Inferior parietal cortex (tissue), 1 donor: ENCODE measurements around the gene FBRSL1.

Source experiments
- DNase-seq: peaks from one replicate; pipeline ENCODE4 v3.0.0-alpha.2; 2016; ENCODE audit errors: extremely low spot score

The FBRSL1 gene

GRCh38 chr12:132496710-132497109 lies 6.8 kb downstream of the FBRSL1 start:
- no peak for DNase-seq

DNA sequence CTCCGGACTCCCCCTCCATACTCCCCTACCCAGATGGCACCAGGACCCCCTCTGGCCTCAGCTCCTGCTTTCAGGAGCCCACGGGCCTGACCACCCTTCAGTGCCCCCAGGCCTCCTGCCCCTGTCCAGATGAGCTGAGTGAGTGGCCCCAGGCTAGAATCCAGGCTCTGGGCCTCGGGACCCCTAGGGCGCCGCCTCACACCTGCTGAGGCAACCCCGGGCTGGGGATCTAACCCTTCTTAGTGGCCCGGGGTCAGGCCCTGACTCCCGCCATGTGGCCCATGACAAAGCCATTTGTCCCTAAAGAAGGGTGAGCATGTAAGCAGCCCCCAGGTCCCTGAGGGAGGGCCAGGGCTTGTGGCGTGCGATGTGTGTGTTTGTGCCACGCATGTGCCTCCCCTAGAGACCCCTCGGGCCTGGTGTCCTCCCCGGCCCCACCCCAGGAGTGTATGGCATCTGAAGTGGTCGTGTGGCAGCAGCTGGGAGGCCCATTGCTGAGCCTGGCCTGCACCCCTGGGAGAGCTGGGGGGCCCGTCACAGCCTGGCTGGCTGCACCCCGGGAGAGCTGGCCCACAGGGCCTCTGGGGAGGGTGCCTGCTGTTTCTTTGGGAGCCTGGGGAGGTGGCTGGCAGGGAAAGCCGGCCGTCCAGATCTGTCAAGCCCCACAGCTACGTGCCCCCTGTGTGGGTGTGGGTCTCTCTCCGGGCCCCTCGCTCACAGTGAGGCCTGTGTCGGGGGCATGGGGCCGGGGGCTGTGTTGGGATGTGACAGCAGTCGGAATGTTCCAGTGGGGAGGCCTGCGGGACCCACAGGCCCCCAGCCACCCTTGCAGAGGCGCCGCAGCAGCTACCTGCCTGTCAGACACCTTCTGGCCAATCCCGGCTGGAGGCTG lies 7.8 kb downstream of the FBRSL1 start:
- DNase-seq: no peak

DNA sequence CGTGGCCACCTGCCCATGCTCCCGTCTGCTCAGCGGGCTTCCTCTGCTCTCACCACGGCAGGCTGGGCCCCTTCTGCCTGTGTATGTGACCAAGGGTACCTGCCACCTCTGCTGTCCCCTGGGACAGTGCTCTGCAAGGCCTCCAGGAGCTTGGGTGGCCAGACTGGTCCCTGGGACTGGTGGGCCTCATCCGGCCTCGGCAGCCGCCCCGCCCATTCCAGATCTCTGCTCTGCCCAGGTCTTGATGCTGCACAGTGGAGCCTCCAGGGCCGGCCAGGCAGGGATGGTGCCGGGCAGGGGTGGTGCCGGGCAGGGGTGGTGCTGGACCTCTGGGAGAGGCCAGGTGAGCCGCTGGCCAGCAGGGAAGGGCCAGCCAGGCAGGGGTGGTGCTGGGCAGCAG lies 9.0 kb downstream of the FBRSL1 start:
- DNase-seq: no peak

DNA sequence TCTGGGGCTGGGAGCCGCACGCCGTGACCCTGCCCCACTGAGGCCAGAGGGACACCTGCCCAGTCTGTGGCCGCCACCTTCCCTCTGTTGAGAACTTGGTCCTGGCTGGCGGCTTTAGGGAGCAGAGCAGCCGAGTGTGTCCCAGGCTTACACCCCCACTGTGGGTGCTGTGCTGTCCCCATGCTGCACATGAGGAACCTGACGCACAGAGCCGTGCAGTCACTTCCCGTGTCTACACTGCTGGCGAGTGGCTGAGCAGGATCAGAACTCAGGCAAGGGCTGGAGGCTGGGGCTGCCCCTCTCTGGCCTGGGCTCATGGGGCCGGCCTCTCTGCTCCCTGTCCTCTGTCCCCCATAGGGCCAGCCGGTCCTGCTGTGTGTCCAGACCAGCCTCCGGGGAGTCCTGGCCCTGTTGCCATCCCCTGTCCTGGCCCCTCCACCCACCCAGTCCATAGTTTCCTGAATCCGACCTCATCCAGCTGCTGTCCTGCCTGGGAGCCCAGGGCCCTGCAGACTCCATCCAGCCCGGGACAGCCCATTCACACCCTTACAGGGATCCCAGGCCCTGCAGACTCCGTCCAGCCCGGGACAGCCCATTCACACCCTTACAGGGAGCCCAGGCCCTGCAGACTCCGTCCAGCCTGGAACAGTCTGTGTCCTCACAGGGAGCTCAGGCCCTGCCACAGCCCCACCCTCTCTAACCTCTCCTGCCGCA lies 10.3 kb downstream of the FBRSL1 start:
- DNase-seq: no peak

DNA sequence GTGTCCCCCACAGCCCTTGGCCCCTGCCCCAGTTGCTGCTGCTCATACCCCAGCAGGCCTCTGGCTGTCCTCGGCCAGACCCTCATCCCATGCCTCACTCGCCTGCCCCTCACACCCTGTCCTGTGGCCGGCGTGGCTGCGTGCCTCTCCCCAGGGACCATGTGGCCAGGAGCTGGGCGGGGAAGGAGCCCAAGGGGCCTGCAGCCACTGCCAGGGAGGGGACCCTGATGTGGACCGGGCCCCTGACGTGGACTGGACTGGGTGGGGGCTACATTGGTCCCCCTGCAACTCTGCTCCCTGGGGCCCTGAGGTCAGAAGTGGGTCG lies 10.9 kb downstream of the FBRSL1 start:
- DNase-seq: no peak

- DNase-seq: no peak
Measured at GRCh38 chr12:132501204-132501940, 11.4 kb downstream of the FBRSL1 start.

DNA sequence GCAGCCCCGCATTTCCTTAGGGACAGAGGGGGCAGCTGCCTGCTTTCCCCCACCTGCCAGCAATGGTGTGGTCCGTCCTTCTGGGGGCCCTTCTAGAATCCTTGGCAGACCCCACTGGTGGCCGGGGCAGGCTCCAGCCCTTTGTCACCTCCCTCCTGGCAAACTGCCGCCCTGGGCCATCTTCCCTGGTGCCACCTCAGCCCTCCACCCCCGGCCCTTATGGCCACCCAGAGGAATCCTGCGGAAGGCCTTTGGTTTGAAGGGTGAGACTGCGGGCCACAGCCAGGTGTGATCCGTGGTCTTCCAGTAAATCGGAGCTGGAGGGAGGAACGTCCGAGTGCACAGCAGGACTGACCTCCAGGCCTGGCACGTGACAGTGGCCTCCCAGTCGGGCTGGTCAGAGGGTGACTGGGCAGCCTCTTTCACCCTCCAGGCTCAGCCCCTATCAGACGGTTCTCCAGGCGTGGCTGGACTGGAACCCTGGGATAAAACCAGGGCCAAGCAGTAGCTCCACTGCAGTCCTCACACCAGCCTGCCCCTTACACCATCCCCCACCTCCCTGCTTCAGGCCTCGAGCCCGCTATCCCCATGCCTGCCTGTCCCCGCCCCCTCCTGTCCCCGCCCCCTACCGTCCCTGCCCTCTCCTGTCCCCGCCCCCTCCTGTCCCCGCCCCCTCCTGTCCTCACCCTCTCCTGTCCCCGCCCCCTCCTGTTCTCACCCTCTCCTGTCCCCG lies 12.4 kb downstream of the FBRSL1 start:
- no peak for DNase-seq

DNA sequence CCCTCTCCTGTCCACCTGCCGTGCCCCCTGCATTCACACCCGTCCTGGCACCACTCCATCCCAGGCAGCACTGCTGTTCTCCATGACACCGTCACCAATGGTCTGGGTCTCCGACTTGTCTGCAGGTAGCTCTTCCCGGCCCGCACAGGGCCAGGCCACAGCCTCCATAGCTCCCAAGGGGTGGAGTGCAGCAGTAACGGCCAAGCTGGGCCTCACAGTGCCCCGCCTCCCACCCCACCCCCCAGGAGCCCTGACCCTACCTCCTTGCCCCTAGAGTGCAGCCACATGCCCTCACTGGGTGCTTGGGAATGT lies 12.9 kb downstream of the FBRSL1 start:
- no peak for DNase-seq

DNA sequence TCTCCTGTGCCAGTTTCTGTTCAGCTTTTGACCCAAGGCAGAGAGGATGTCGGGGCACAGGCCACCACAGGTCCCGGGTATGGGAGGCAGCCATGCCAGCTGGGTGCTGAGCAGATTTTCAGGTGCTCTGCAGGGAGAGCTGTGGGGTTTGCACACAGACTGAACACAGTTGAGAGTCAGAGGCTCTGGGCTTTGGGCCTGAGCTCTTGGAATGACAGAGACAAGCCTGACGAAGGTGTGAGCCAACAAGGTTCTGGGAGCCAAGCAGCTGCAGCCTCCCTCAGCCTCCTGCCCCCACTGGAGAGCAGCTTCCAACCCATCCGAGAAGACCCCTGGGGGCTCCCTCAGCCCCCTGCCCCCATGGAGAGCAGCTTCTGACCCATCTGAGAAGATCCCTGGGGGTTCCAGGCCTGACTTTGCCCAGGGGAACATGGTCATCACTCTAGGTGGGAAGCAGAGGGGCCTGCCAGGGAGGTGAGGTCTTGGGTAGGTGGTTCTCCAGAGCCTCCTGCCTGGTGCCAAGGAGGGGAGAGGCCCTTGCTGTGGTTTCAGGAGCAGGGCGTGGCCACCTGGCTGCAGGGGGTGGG lies 13.8 kb downstream of the FBRSL1 start:
- no peak for DNase-seq

- no peak for DNase-seq
Measured at GRCh38 chr12:132505105-132505851, 15.3 kb downstream of the FBRSL1 start.

- no peak for DNase-seq
Measured at GRCh38 chr12:132505852-132506219, 15.9 kb downstream of the FBRSL1 start.

DNA sequence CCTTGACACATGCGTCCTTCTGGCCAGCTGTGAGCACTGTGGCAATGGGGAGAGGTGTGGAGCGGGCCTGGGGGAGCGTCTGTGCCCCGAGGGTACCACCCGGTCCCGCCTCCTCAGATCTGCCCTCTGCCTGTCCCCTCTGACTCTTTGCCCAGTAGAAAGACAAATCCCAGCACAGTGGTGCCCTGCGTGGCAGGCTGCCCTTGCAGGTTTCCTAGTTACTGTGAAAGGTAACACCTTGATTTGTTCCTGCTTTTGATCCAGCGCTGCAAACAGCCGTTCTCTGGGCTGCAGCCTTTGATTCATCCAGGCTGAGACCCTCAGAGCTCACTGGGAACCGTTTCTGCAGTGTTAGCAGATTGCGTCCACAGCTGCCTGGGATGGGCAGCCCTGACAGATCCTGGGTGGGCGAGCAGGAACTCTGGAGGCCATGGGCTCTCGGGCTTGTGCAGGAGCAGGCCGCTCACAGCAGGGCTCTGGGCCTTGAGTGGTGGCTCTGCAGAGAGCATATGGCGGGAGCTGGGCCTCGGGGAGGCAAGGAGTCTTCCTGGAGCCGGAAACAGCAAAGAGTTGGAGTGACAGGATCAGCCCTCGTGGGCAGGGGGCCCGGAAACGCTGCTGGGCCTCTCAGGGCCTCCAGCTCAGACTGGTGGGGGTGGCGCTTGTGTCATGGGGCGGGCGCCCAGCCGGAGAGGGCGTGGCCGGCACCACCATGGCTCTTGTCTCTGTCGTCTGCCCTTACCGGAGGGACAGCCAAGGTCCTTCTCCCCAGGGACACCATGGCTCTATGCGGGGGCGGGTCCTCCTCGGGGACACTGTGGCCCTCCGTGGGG lies 16.6 kb downstream of the FBRSL1 start:
- DNase-seq: no peak

GRCh38 chr12:132507161-132507538 lies 17.2 kb downstream of the FBRSL1 start:
- DNase-seq: no peak

DNA sequence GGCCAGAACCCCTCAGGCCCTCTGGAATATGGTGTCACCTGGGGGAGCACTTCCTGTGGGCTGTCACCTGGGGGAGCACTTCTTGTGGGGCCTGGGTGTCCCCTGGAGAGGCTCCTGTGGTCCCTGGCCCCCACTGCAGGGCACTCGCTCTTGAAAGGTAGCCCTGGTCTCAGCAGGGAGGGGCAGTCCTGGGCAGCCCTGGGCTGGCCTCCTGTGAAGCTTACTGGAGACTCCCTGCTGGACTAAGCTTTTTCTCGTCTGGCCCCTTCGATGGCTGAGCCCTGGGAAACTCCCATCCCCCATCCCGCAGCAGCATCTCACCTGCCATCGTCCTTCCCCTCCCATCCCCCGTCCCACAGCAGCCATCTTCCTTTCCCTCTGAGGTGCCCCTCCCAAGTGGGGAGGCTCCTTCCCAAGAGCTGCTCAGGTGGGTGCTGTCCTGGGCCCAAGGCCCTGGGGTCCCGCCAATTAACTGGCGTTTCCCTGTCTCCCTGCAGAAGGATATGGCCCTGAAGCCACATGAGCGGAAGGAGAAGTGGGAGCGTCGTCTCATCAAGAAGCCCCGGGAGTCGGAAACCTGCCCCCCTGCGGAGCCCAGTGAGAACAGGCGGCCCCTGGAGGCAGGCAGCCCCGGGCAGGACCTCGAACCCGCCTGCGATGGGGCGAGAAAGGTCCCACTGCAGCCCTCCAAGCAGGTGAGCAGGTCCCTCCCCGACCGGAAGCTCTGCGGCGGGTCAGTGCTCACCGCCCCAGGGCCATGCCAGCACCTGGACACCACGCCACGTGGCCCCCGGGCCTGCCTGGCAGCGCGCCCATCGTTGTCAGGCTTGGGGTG lies 17.9 kb downstream of the FBRSL1 start:
- no peak for DNase-seq

DNA sequence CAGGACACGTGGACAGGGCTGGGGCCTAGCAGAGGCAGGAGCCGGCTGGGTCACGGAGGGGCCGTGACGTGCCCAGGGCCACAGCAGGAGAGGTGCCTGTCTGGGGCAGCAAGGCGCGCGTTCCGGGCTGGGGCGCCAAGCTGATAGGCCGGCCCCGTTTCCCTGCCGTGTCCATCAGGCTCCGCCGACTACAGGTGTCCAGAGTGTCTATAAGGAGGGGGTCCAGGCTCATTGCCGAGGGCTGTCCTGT lies 18.5 kb downstream of the FBRSL1 start:
- no peak for DNase-seq

DNA sequence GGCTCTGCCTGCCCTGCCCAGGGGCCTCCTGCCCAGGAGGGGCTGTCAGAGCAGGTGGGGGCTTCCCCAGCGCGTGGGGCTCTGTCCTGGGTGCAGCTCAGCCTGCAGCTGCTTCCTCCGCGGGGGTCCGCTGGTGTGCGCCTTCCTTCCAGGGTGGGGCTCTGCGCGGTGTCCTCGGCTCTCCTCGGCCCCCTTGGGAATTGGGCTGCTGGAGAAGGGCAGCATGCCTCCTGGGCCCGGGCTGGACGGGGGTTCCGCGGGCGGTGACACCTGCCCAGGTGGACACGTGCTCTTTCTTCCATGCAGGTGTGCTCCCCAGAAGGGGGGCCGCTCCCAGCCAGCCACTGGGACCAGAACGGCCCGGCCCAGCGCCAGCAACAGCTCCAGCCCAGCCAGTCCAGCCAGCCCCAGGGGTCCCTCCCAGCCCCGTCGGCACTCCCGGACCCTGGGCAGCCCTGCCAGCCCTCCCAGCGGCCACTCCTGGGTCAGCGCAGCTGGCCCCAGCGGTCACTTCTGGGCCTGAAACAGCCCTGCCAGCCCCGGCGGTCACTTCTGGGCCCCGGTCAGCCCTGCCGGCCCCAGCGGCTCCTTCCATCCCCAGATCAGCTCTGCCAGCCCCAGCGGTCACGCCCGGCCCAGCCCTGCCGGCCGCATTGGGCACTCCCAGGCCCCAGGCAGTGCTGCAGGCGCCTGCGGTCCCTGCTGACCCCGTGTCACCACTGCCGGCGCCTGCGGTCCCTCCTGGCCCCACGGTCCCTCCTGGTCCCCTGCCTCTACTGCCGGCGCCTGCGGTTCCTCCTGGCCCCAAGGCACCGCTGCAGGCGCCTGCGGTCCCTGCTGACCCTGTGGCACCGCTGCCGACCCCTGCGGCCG lies 19.1 kb downstream of the FBRSL1 start:
- DNase-seq: no peak

DNA sequence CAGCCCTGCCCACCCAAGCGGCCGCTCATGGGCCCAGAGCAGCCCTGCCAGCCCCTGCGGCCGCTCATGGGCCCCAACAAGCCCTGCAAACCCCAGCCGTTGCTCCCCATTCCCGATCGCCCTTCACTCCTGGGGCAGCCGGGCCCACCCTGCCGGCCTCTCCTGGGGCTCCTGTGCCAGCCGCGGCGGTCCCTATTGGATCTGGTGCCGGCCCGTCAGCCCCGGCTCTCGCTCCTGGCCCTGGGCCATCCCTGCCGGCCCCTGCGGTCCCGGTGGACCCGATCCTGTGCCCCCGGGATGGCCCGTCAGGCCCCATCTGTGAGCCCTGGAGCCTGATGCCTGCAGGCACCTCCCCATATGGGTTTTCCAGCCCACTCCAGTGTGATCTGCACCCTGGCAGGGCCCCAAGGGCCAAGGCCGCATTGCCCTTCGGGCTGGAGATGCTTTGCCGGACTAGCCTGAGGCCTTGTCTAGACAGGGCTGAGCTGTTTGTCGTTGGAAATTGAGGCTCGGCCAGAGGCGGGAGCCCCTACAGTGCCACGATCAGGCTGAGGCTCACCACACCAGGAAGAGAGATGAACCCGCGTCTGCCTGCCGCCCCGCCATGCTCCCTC lies 20.3 kb downstream of the FBRSL1 start:
- DNase-seq: no peak
